Measurements from ENCODE around the gene ERFE.
"Not testable (repeated sequence)": the region's sequence is repeated elsewhere in the genome, so short reads cannot be mapped to it uniquely, and the experiment has no call there.

ERFE gene

GRCh38 chr2:238158509-238159070 is at the start of gene ERFE:
Gene ERFE (plus strand): TSS chr2:238158970. CDS start chr2:238159008, 38 bp downstream.
- DNase-seq = peak; percentile 32

- DNase-seq = no peak
These were observed 45.2 kb upstream of the ERFE start for GRCh38 chr2:238113611-238114010.

- no peak for DNase-seq
These were observed 44.4 kb upstream of the ERFE start for GRCh38 chr2:238114331-238114841.

GRCh38 chr2:238114851-238115660 is 43.7 kb upstream of the ERFE start:
- no peak for DNase-seq

GRCh38 chr2:238115709-238116108 is 43.1 kb upstream of the ERFE start:
- not testable (repeated sequence) for DNase-seq

- DNase-seq = no peak
These were observed 42.2 kb upstream of the ERFE start for GRCh38 chr2:238116298-238117198.

GRCh38 chr2:238117199-238118154 is 41.3 kb upstream of the ERFE start:
- no peak for DNase-seq

GRCh38 chr2:238119756-238120462 is 38.9 kb upstream of the ERFE start:
- DNase-seq = no peak

GRCh38 chr2:238120463-238121298 is 38.1 kb upstream of the ERFE start:
- DNase-seq = no peak

- DNase-seq = no peak
These were observed 37.1 kb upstream of the ERFE start for GRCh38 chr2:238121511-238122286.

GRCh38 chr2:238122287-238123217 is 36.2 kb upstream of the ERFE start:
- DNase-seq = no peak

- no peak for DNase-seq
These were observed 35.4 kb upstream of the ERFE start for GRCh38 chr2:238123218-238123971.

GRCh38 chr2:238123991-238124470 is 34.7 kb upstream of the ERFE start:
- DNase-seq = no peak

- DNase-seq = no peak
These were observed 34.2 kb upstream of the ERFE start for GRCh38 chr2:238124488-238125126.

GRCh38 chr2:238125127-238125885 is 33.5 kb upstream of the ERFE start:
- no peak for DNase-seq

GRCh38 chr2:238126338-238126737 is 32.4 kb upstream of the ERFE start:
- no peak for DNase-seq

Data from CD4-positive, alpha-beta T cell treated with Interferon gamma for 1 hour (primary cell).